SU-DHL-6 (cell line): Measurements from ENCODE around the gene KMT5B.

ENCODE experiments used
- CTCF ChIP-seq: fragments of 200-600 bp; sonication (generic); IDR thresholded peaks from one replicate; pipeline ENCODE4 v1.5.1; 2017; ENCODE audit warnings: antibody characterized with exemption, mild to moderate bottlenecking, low read length, moderate library complexity; ENCODE audit not compliant: insufficient read depth, poor library complexity, severe bottlenecking
- EZH2phosphoT487 ChIP-seq: fragments of 200-600 bp; sonication (generic), shearing (Covaris generic); conservative IDR thresholded peaks from 2 replicates; pipeline ENCODE4 v1.6.1; 2018; ENCODE audit warnings: mild to moderate bottlenecking, antibody characterized with exemption, low read length, moderate library complexity, mixed read lengths

GRCh38 chr11:68215524-68216170 lies 2.6 kb upstream of the KMT5B start:
- TF ChIP-seq CTCF: no peak
- no peak for TF ChIP-seq EZH2phosphoT487
